OCI-LY1 (cell line): ENCODE results near the gene TNFRSF6B.

Experiments
- H2AFZ ChIP-seq: fragments of 200-600 bp; sonication (generic), shearing (Covaris generic); 2 replicates; pipeline ENCODE4 v1.6.0; 2014; ENCODE audit warnings: antibody characterized with exemption, mild to moderate bottlenecking, low read length
- H3F3A ChIP-seq: fragments of 200-600 bp; sonication (generic), shearing (Covaris generic); 2 replicates; pipeline ENCODE4 v1.6.0; 2014; ENCODE audit warnings: mild to moderate bottlenecking, antibody characterized with exemption, low read length, moderate library complexity; ENCODE audit not compliant: insufficient read depth
- H3K27ac ChIP-seq: fragments of 200-600 bp; sonication (generic); 2 replicates; pipeline ENCODE4 v1.5.1; 2014; ENCODE audit warnings: low read length, mixed run types, mild to moderate bottlenecking, low read depth; ENCODE audit not compliant: poor library complexity, severe bottlenecking
- H3K27me3 ChIP-seq: fragments of 200-600 bp; sonication (generic); 2 replicates; pipeline ENCODE4 v1.6.0; 2014; ENCODE audit warnings: antibody characterized with exemption, mild to moderate bottlenecking, low read length, moderate library complexity; ENCODE audit not compliant: insufficient read depth
- H3K36me3 ChIP-seq: fragments of 200-600 bp; sonication (generic); 2 replicates; pipeline ENCODE4 v1.6.1; 2014; ENCODE audit warnings: mild to moderate bottlenecking, antibody characterized with exemption, low read length, moderate library complexity, mixed read lengths; ENCODE audit not compliant: insufficient read depth
- H3K4me1 ChIP-seq: fragments of 200-600 bp; sonication (generic); 2 replicates; pipeline ENCODE4 v1.5.1; 2014; ENCODE audit warnings: mild to moderate bottlenecking, low read length, moderate library complexity; ENCODE audit not compliant: insufficient read depth, severe bottlenecking
- H3K4me2 ChIP-seq: fragments of 200-600 bp; sonication (generic), shearing (Covaris generic); 2 replicates; pipeline ENCODE4 v1.6.1; 2014; ENCODE audit warnings: low read length
- H3K4me3 ChIP-seq: fragments of 200-600 bp; sonication (generic); 2 replicates; pipeline ENCODE4 v1.5.1; 2014; ENCODE audit warnings: low read length, low read depth, mild to moderate bottlenecking, mixed read lengths; ENCODE audit not compliant: poor library complexity, severe bottlenecking
- H3K79me2 ChIP-seq: fragments of 200-600 bp; shearing (Covaris generic); 2 replicates; pipeline ENCODE4 v1.6.1; 2016; ENCODE audit warnings: mixed run types, low read length, mixed read lengths; ENCODE audit not compliant: insufficient read depth
- H3K9ac ChIP-seq: fragments of 200-600 bp; sonication (generic), shearing (Covaris generic); 2 replicates; pipeline ENCODE4 v1.6.1; 2014; ENCODE audit warnings: mild to moderate bottlenecking, low read length, mixed read lengths
- H3K9me2 ChIP-seq: fragments of 200-600 bp; sonication (generic), shearing (Covaris generic); 2 replicates; pipeline ENCODE4 v1.6.1; 2014; ENCODE audit warnings: low read depth, mild to moderate bottlenecking, low read length, mixed read lengths
- H3K9me3 ChIP-seq: fragments of 200-600 bp; shearing (Covaris generic); 2 replicates; pipeline ENCODE4 v1.6.1; 2014; ENCODE audit warnings: low read length, mixed read lengths
- H4K20me1 ChIP-seq: fragments of 200-600 bp; sonication (generic), shearing (Covaris generic); 2 replicates; pipeline ENCODE4 v1.6.0; 2016; ENCODE audit warnings: mild to moderate bottlenecking, low read length; ENCODE audit not compliant: insufficient read depth
- CTCF ChIP-seq: fragments of 200-600 bp; sonication (generic), shearing (Covaris generic); IDR thresholded peaks from 2 replicates; pipeline ENCODE4 v1.5.1; 2017; ENCODE audit warnings: mild to moderate bottlenecking, antibody characterized with exemption, low read length, moderate library complexity, mixed read lengths
- EZH2 ChIP-seq: fragments of 200-600 bp; sonication (generic), shearing (Covaris generic); IDR thresholded peaks from 2 replicates; pipeline ENCODE4 v1.8.0; 2017; ENCODE audit warnings: borderline replicate concordance, mixed run types, mild to moderate bottlenecking, antibody characterized with exemption, low read length, moderate library complexity, mixed read lengths

TNFRSF6B gene

DNA sequence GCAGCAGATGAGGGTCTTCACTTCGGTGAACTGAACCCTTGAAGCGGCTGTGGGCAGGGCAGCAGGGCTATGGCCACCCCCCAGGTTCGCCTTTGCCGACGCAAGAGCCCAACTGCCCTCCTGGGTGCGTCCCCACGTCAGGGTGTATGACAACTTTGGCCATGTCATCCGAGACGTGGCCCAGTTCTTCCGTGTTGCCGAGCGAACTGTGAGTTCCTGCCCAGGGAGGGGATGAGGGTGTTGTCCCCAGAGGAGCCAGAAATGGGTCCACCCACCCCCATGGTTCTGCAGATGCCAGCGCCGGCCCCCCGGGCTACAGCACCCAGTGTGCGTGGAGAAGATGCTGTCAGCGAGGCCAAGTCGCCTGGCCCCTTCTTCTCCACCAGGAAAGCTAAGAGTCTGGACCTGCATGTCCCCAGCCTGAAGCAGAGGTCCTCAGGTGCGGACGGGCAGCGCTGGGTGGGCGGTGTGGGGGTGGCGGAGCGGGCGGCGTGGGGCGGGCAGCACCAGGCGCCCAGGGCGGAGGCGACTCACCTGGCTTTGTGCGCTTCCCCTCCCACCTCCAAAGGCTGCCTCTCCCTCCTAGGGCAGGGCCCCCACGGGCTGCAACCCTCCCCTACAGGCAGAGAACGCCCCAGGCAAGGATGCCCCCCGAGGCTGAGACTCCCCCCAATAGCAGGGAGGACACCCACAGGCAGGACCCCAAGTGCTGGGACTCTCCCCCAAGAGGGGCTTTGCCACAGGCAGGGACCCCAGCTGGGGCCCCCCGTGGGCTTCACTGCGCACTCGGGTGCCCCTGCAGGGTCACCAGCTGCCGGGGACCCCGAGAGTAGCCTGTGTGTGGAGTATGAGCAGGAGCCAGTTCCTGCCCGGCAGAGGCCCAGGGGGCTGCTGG is 6.2 kb upstream of the TNFRSF6B start:
- Histone ChIP-seq H3K79me2 (no peaks in the 10 kb centered on the region), H3F3A (no peaks in the 10 kb centered on the region), H3K4me2 (no peak overlapping the region), H4K20me1 (no peaks in the 10 kb centered on the region), H3K4me3 (no peak overlapping the region), H3K9ac (no peak overlapping the region), H3K27me3 (no peaks in the 10 kb centered on the region; the same call in 1 of the 2 replicates), H3K4me1 (no peaks in the 10 kb centered on the region), H2AFZ (no peak overlapping the region), H3K9me3 (no peaks in the 10 kb centered on the region), H3K27ac (no peak overlapping the region), H3K9me2 (no peaks in the 10 kb centered on the region), H3K36me3 (no peaks in the 10 kb centered on the region)
- TF ChIP-seq EZH2 (no peak), CTCF (no peak)

- H4K20me1 ChIP-seq: no peaks in the 10 kb centered on the region
- H3K9me2 ChIP-seq: no peaks in the 10 kb centered on the region
- H3K36me3 ChIP-seq: no peaks in the 10 kb centered on the region
- no peak overlapping the region for H3K4me2 ChIP-seq
- no peak overlapping the region for H3K9ac ChIP-seq
- H3F3A ChIP-seq: no peaks in the 10 kb centered on the region
- no peak overlapping the region for H3K4me3 ChIP-seq
- TF ChIP-seq CTCF (no peak), EZH2 (no peak)
- H3K9me3 ChIP-seq: no peaks in the 10 kb centered on the region
- no peaks in the 10 kb centered on the region; the same call in 1 of the 2 replicates for H3K27me3 ChIP-seq
- H2AFZ ChIP-seq: no peak overlapping the region
- H3K79me2 ChIP-seq: no peaks in the 10 kb centered on the region
- no peak overlapping the region for H3K27ac ChIP-seq
- no peaks in the 10 kb centered on the region for H3K4me1 ChIP-seq
Observed at GRCh38 chr20:63690898-63691710, 5.3 kb upstream of the TNFRSF6B start.

- H3K4me1 ChIP-seq: no peaks in the 10 kb centered on the region
- TF ChIP-seq EZH2 (no peak), CTCF (no peak)
- H3K9me3 ChIP-seq: no peaks in the 10 kb centered on the region
- H3K36me3 ChIP-seq: no peaks in the 10 kb centered on the region
- no peak overlapping the region for H3K4me2 ChIP-seq
- no peaks in the 10 kb centered on the region for H3K79me2 ChIP-seq
- H2AFZ ChIP-seq: no peak overlapping the region
- no peak overlapping the region for H3K4me3 ChIP-seq
- H3K9me2 ChIP-seq: no peaks in the 10 kb centered on the region
- H3K27me3 ChIP-seq: no peaks in the 10 kb centered on the region; the same call in 1 of the 2 replicates
- no peak overlapping the region for H3K9ac ChIP-seq
- no peaks in the 10 kb centered on the region for H3F3A ChIP-seq
- H3K27ac ChIP-seq: no peak overlapping the region
- H4K20me1 ChIP-seq: no peaks in the 10 kb centered on the region
Observed at GRCh38 chr20:63691711-63692435, 4.6 kb upstream of the TNFRSF6B start.
